GM13976 (cell line): ENCODE results near the gene MAPK1.

ENCODE experiments used
- DNase-seq: peaks from one replicate; pipeline ENCODE4 v3.0.0; 2012; ENCODE audit warnings: low spot score
- in situ Hi-C: fragments of 300-500 bp; cut with MboI; formaldehyde crosslinking; loops from one replicate; pipeline ENCODE4 v1.12.0; 2022; ENCODE audit warnings: low sequenced_read_pairs, mixed read lengths, inconsistent platforms; ENCODE audit not compliant: unreplicated experiment
- TF ChIP-seq, protein P1 (sequence below): IDR thresholded peaks from 2 replicates; pipeline ENCODE4 v1.5.1; 2012; ENCODE audit warnings: borderline replicate concordance, mild to moderate bottlenecking; ENCODE audit not compliant: insufficient read depth; ENCODE audit errors: extremely low read depth, missing control alignments, control extremely low read depth

The MAPK1 gene

DNA sequence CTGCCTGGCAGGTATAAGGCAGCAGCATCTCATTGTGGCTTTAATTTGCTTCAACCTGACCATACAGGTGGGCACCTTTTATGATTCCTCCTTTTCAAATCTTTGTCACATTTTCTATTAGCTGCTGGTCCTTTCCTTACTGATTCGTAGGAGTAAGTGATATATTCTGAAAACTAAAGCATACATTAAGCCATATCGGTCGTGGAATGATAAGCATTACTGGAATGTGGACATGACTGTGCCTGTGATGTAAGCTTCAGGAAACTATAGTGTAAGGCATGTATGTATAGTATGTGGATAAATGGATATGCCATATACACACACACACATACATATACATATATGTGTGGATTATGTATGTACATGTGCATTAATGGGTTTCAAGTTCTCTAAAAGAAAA, 152.7 kb downstream of the MAPK1 start:
- no peak for DNase-seq
- in situ Hi-C loops = no loop called here
- TF ChIP-seq, protein P1, sequence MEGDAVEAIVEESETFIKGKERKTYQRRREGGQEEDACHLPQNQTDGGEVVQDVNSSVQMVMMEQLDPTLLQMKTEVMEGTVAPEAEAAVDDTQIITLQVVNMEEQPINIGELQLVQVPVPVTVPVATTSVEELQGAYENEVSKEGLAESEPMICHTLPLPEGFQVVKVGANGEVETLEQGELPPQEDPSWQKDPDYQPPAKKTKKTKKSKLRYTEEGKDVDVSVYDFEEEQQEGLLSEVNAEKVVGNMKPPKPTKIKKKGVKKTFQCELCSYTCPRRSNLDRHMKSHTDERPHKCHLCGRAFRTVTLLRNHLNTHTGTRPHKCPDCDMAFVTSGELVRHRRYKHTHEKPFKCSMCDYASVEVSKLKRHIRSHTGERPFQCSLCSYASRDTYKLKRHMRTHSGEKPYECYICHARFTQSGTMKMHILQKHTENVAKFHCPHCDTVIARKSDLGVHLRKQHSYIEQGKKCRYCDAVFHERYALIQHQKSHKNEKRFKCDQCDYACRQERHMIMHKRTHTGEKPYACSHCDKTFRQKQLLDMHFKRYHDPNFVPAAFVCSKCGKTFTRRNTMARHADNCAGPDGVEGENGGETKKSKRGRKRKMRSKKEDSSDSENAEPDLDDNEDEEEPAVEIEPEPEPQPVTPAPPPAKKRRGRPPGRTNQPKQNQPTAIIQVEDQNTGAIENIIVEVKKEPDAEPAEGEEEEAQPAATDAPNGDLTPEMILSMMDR = no peak

- in situ Hi-C loops = no loop called here
- DNase-seq = no peak
- TF ChIP-seq, protein P1 = no peak
These were observed 153.2 kb downstream of the MAPK1 start for GRCh38 chr22:21714059-21714770.

DNA sequence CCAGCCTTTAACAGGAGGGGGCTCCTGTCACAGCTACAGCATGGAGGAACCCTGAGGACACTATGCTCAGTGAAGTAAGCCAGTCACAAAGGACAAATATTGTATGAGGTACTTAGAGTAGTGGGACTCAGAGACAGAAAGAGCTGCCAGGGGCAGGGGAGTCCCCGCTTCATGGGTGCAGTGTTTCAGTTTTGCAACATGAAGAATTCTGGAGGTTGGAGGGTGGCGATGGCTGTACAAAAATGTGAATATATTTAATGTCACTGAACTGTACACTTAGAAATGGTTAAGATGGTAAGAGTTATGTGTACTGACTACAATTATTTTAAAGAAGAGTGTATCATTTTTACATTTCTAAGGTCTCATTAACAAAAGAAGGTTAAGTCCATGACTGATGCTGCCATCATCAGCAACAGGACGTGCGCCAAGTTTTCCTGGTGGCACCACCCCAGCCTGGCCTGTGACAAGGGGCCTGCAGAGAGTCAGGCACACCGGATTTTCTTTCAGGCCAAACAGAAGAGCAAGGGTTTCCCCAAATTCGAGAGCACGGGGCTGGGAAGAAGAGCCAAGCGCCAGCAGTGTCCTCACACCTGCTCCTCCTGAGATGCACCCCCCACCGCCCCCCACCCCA, 153.9 kb downstream of the MAPK1 start:
- DNase-seq = no peak
- in situ Hi-C loops = no loop called here
- TF ChIP-seq, protein P1 = no peak

GRCh38 chr22:21712751-21713427, 154.6 kb downstream of the MAPK1 start:
- in situ Hi-C loops = no loop called here
- TF ChIP-seq, protein P1 = peak; percentile 64
- peak; percentile 86 for DNase-seq

GRCh38 chr22:21711851-21712250, 155.6 kb downstream of the MAPK1 start:
- no peak for DNase-seq
- in situ Hi-C loops = no loop called here
- TF ChIP-seq, protein P1 = no peak

GRCh38 chr22:21710156-21710555, 157.3 kb downstream of the MAPK1 start:
- TF ChIP-seq, protein P1 = no peak
- in situ Hi-C loops = no loop called here
- no peak for DNase-seq
